Right lobe of liver (tissue), 6 donors: ENCODE data around the gene RNASE13. TPM values are rescaled to one million over a fixed set of nuclear protein-coding genes. Genes with fewer than 3 reads are reported as not detected.

Experiments
- ATAC-seq, 4 donors: fragments of 200-7000 bp; cut with Tn5 transposase; one replicate each; pipeline ENCODE4 v1.9.1; 2020; ENCODE audit warnings: mild to moderate bottlenecking in 4 of 4, moderate library complexity in 4 of 4
- DNase-seq, 3 donors: peaks; one replicate each; pipeline ENCODE4 v3.0.0-alpha.2; 2020
- H3K27ac ChIP-seq, 3 donors: fragments of 200-600 bp; one replicate each; pipeline ENCODE4 v1.8.0; 2022
- H3K27me3 ChIP-seq, 2 donors: fragments of 200-600 bp; one replicate each; pipeline ENCODE4 v1.8.0; 2022
- H3K36me3 ChIP-seq, 4 donors: fragments of 200-600 bp; sonication (generic) in 1 of 4; one replicate each; pipeline versions ENCODE4 v1.5.1 to v1.8.0; 2017 to 2022; ENCODE audit warnings: control low read depth in 1 of 4
- H3K4me1 ChIP-seq, 4 donors: fragments of 200-600 bp; sonication (generic) in 1 of 4; one replicate each; pipeline versions ENCODE4 v1.5.1 to v1.8.0; 2017 to 2022; ENCODE audit warnings: control low read depth in 1 of 4
- H3K4me3 ChIP-seq, 3 donors: fragments of 200-600 bp; one replicate each; pipeline ENCODE4 v1.8.0; 2022
- H3K9me3 ChIP-seq, 4 donors: fragments of 200-600 bp; sonication (generic) in 1 of 4; one replicate each; pipeline versions ENCODE4 v1.5.1 to v1.8.0; 2017 to 2022; ENCODE audit warnings: control low read depth in 1 of 4
- CTCF ChIP-seq, 4 donors: fragments of 200-600 bp in 3 of 4; fragments of 450-650 bp in 1 of 4; IDR thresholded peaks; one replicate each; pipeline versions ENCODE4 v1.5.1 to v1.8.0; 2016 to 2022; ENCODE audit warnings: antibody characterized with exemption in 4 of 4, mild to moderate bottlenecking in 2 of 4
- POLR2A ChIP-seq: fragments of 450-650 bp; IDR thresholded peaks from one replicate; pipeline ENCODE4 v1.6.1; 2017; ENCODE audit warnings: antibody characterized with exemption, mild to moderate bottlenecking
- WGBS: methylation state at CpG from one replicate; pipeline ENCODE4 v1.1.6; 2018; ENCODE audit warnings: low coverage, low lambda C conversion rate; ENCODE audit not compliant: insufficient coverage; ENCODE audit errors: missing lambda C conversion rate; 5-methylcytosine and 5-hydroxymethylcytosine counted together
- intact Hi-C, 2 donors: fragments of 100-400 bp; cut with DNase I; formaldehyde crosslinking; loops; one replicate each; pipeline versions ENCODE4 v1.11.2 to v1.14.1; 2022
- total RNA-seq, 6 experiments: library from RNA; depleted of rRNA in 2 of 6; stranded (reverse); fragments of >200 nt in 2 of 6; fragmentation: NEBNext Ultra II Directional in 3 of 6; extraction: Animal tissue kit (Norgen Biotek cat#: 25700) in 3 of 6; gene quantifications; one replicate each; pipeline versions ENCODE4 v1.1.0 to v1.2.4, GENCODE V29; 2016 to 2023
- donor health status: DM: no; HTN: yes; CAD: no.
- donor health status: DM: no; HTN: no; CAD: no.
- donor health status: DM: no; HTN: no; CAD: no.
- donor health status: DM: no; HTN: yes; CAD: no.
- donor health status: DM: no; HTN: yes; CAD: no.

RNASE13 gene
- total RNA-seq, 6 experiments from 2014 or later: not detected

GRCh38 chr14:21019366-21019765 lies 15.2 kb downstream of the RNASE13 start:
- Histone ChIP-seq H3K27ac (no peak overlapping the region), H3K9me3 (no peaks in the 10 kb centered on the region), H3K4me3 (no peak overlapping the region), H3K36me3 (peaks cover 0 to 50% (median 29%) of the 10 kb centered on the region in 4 donors), H3K4me1 (peaks cover 0 to 17% (median 2%) of the 10 kb centered on the region in 4 donors), H3K27me3 (no peaks in the 10 kb centered on the region)
- DNase-seq (no peak), ATAC-seq (no peak)
- TF ChIP-seq POLR2A: no peak
- no peak for TF ChIP-seq CTCF (IDR thresholded peaks at IDR 0.05)
- intact Hi-C loops: loop anchor here (5.0 to 10.0 kb wide), 2 partner anchors 73 to 75 kb away; partner anchors contain the start of gene ZNF219 (in 1 of the 2)
- WGBS: 38% methylated on average over 1 of the region's 1 CpG

GRCh38 chr14:21018781-21019180 lies 15.8 kb downstream of the RNASE13 start:
- no peak for ATAC-seq
- Histone ChIP-seq H3K9me3 (no peaks in the 10 kb centered on the region), H3K4me3 (no peak overlapping the region), H3K27ac (no peak overlapping the region), H3K36me3 (peaks cover 0 to 50% (median 29%) of the 10 kb centered on the region in 4 donors), H3K4me1 (peaks cover 0 to 17% (median 2%) of the 10 kb centered on the region in 4 donors), H3K27me3 (no peaks in the 10 kb centered on the region)
- WGBS: 90% methylated on average over 3 of the region's 3 CpGs
- TF ChIP-seq CTCF (IDR thresholded peaks at IDR 0.05) (no peak), POLR2A (no peak)
- intact Hi-C loops: loop anchor here (5.0 to 10.0 kb wide), 2 partner anchors 74 to 76 kb away; partner anchors contain the start of gene ZNF219 (in 1 of the 2)
- no peak for DNase-seq

DNA sequence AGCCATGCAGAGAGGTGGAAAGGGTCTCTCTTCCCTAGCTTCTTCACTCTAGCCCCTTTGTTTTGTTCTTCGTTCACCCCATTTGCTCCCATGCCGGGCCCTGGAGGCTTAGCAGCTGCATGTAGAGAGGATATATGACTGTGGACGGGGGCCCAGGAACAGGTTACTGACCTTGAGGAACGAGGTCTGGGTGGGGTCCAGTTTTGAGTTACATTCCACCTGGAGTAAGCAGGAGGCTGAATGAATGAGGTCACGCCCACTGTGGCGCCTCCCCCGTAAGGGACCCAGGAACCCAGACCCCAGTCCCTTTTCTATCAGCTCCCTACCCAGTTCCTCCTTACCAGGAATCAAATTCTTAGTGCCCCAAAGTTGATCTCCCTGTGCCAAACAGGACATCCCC lies 16.3 kb downstream of the RNASE13 start:
- WGBS: 64% methylated on average over 3 of the region's 7 CpGs
- no peaks in the 10 kb centered on the region for H3K9me3 ChIP-seq
- H3K36me3 ChIP-seq: peaks cover 0 to 50% (median 29%) of the 10 kb centered on the region in 4 donors
- no peak overlapping the region for H3K4me3 ChIP-seq
- intact Hi-C loops: loop anchor here (5.0 to 10.0 kb wide), 2 partner anchors 74 to 77 kb away; partner anchors contain the start of gene ZNF219 (in 1 of the 2)
- no peak for DNase-seq
- no peaks in the 10 kb centered on the region for H3K27me3 ChIP-seq
- TF ChIP-seq CTCF (IDR thresholded peaks at IDR 0.05): no peak
- ATAC-seq: no peak
- H3K27ac ChIP-seq: no peak overlapping the region
- peaks cover 0 to 16% (median 2%) of the 10 kb centered on the region in 4 donors for H3K4me1 ChIP-seq

DNA sequence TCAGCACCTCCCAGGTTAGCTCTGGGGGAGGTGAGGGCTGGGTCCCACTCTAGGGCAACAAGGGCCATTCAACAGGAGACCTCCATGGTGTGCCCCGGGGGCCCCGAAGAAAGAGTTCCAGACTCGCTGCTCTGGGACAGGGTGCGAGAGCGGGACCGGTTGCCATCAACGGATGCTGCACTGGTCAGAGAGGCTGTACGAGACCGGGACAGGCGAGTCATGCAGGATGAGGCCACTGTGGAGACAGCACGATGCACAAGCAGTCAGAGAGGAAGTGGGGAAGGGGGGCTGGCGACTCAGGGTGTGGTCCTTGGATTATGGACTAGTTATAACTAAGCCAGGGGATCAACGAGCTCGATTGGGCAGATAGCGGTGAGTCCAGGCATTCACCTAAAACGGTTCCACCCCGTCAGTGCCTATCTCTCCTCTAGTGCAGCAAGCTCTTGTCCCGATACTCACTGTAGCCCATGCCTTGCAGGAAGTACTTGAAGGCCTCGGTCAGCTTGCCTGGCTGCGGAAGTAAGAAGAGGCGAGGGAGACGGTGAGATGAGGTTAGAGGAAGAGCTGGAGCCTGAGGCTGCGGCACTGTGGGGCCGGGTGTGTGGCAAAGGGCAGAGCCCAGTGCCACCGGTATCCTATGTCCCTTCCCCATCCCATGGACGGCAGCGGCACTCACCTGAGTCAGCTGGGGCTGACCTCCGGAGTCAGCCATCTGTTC lies 16.9 kb downstream of the RNASE13 start:
- DNase-seq (no peak), ATAC-seq (peak in 3 of 4 donors; percentile 3 to 12 (median 9))
- no peak overlapping the region for H3K4me3 ChIP-seq
- H3K36me3 ChIP-seq: peaks cover 0 to 50% (median 29%) of the 10 kb centered on the region in 4 donors
- intact Hi-C loops: loop anchor here (5.0 to 10.0 kb wide), 2 partner anchors 75 to 77 kb away; partner anchors contain the start of gene ZNF219 (in 1 of the 2)
- peaks cover 0 to 10% (median under 1%) of the 10 kb centered on the region in 4 donors for H3K4me1 ChIP-seq
- 62% methylated on average over 12 of the region's 28 CpGs for WGBS
- no peaks in the 10 kb centered on the region for H3K9me3 ChIP-seq
- no peak overlapping the region for H3K27ac ChIP-seq
- no peaks in the 10 kb centered on the region for H3K27me3 ChIP-seq
- no peak for TF ChIP-seq CTCF (IDR thresholded peaks at IDR 0.05)
- TF ChIP-seq POLR2A: no peak
